HG03066 (cell line): Measurements from ENCODE around the gene ZNF554.

Experiments
- ATAC-seq: cut with Tn5 transposase; IDR thresholded peaks from one replicate; pipeline ENCODE4 v1.9.1; 2021; ENCODE audit warnings: low read depth; ENCODE audit not compliant: unreplicated experiment

ZNF554 gene

GRCh38 chr19:2823646-2824045 lies 4.0 kb downstream of the ZNF554 start:
- no peak for ATAC-seq

GRCh38 chr19:2824129-2824528 lies 4.5 kb downstream of the ZNF554 start:
- no peak for ATAC-seq

- ATAC-seq: no peak
Observed at GRCh38 chr19:2827022-2827421, 7.4 kb downstream of the ZNF554 start.

GRCh38 chr19:2827840-2828489 lies 8.3 kb downstream of the ZNF554 start:
- ATAC-seq: no peak

- no peak for ATAC-seq
Observed at GRCh38 chr19:2834294-2834871, 14.7 kb downstream of the ZNF554 start.

- ATAC-seq: no peak
Observed at GRCh38 chr19:2837430-2837829, 17.8 kb downstream of the ZNF554 start.

- ATAC-seq: peak; percentile 86
Observed at GRCh38 chr19:2840794-2841791, 21.4 kb downstream of the ZNF554 start, which contains the start of gene ZNF555. Gene ZNF555, plus strand, starts transcription at chr19:2841475. Its CDS starts 98 bp downstream, at chr19:2841573.

GRCh38 chr19:2841855-2842574 lies 22.3 kb downstream of the ZNF554 start:
- no peak for ATAC-seq

GRCh38 chr19:2845107-2845506 lies 25.4 kb downstream of the ZNF554 start:
- ATAC-seq: no peak

- ATAC-seq: no peak
Observed at GRCh38 chr19:2846180-2846894, 26.7 kb downstream of the ZNF554 start.

- ATAC-seq: no peak
Observed at GRCh38 chr19:2847507-2847906, 27.8 kb downstream of the ZNF554 start.

- no peak for ATAC-seq
Observed at GRCh38 chr19:2848616-2849015, 28.9 kb downstream of the ZNF554 start.

- ATAC-seq: no peak
Observed at GRCh38 chr19:2850256-2850925, 30.7 kb downstream of the ZNF554 start.

GRCh38 chr19:2852598-2852997 lies 32.9 kb downstream of the ZNF554 start:
- no peak for ATAC-seq

- ATAC-seq: no peak
Observed at GRCh38 chr19:2853015-2853606, 33.4 kb downstream of the ZNF554 start.

GRCh38 chr19:2854849-2855248 lies 35.2 kb downstream of the ZNF554 start:
- no peak for ATAC-seq

GRCh38 chr19:2856457-2857050 lies 36.9 kb downstream of the ZNF554 start:
- no peak for ATAC-seq

GRCh38 chr19:2858864-2859263 lies 39.2 kb downstream of the ZNF554 start:
- no peak for ATAC-seq

GRCh38 chr19:2863816-2864215 lies 44.1 kb downstream of the ZNF554 start:
- ATAC-seq: no peak
